CD4-positive, alpha-beta T cell treated with Interleukin-15 for 1 hour (primary cell): ENCODE measurements around the gene SDK1.

Experiments
- DNase-seq: peaks from one replicate; pipeline ENCODE4 v3.0.0-alpha.2; 2020

Gene SDK1

GRCh38 chr7:3895341-3896116, 594.5 kb downstream of the SDK1 start:
- DNase-seq, result no peak

- no peak for DNase-seq
Measured at GRCh38 chr7:3896169-3896765, 595.2 kb downstream of the SDK1 start.

GRCh38 chr7:3897430-3898372, 596.6 kb downstream of the SDK1 start:
- no peak for DNase-seq

- DNase-seq, result no peak
Measured at GRCh38 chr7:3899559-3899991, 598.5 kb downstream of the SDK1 start.

- DNase-seq, result no peak
Measured at GRCh38 chr7:3908153-3908552, 607.1 kb downstream of the SDK1 start.

GRCh38 chr7:3909128-3909527, 608.1 kb downstream of the SDK1 start:
- no peak for DNase-seq

- DNase-seq, result no peak
Measured at GRCh38 chr7:3910054-3910453, 609.0 kb downstream of the SDK1 start.

GRCh38 chr7:3911685-3912084, 610.6 kb downstream of the SDK1 start:
- no peak for DNase-seq

GRCh38 chr7:3912291-3912690, 611.2 kb downstream of the SDK1 start:
- no peak for DNase-seq

- no peak for DNase-seq
Measured at GRCh38 chr7:3914051-3914775, 613.2 kb downstream of the SDK1 start.

- DNase-seq, result no peak
Measured at GRCh38 chr7:3915337-3915878, 614.4 kb downstream of the SDK1 start.

- no peak for DNase-seq
Measured at GRCh38 chr7:3916146-3916545, 615.1 kb downstream of the SDK1 start.

GRCh38 chr7:3917436-3917835, 616.4 kb downstream of the SDK1 start:
- no peak for DNase-seq

GRCh38 chr7:3918576-3918975, 617.5 kb downstream of the SDK1 start:
- no peak for DNase-seq

GRCh38 chr7:3922175-3922635, 621.2 kb downstream of the SDK1 start:
- DNase-seq, result no peak

- no peak for DNase-seq
Measured at GRCh38 chr7:3923307-3923918, 622.4 kb downstream of the SDK1 start.

GRCh38 chr7:3924277-3924676, 623.2 kb downstream of the SDK1 start:
- DNase-seq, result no peak

GRCh38 chr7:3927446-3928110, 626.5 kb downstream of the SDK1 start:
- DNase-seq, result no peak

GRCh38 chr7:3928727-3929515, 627.9 kb downstream of the SDK1 start:
- no peak for DNase-seq

- DNase-seq, result no peak
Measured at GRCh38 chr7:3931843-3932242, 630.8 kb downstream of the SDK1 start.

- DNase-seq, result no peak
Measured at GRCh38 chr7:3937146-3937545, 636.1 kb downstream of the SDK1 start.
